Activated CD4-positive, alpha-beta T cell treated with anti-CD3 and anti-CD28 coated beads for 36 hours (primary cell): ENCODE measurements around the gene STAM2. TPM values are rescaled to one million over a fixed set of nuclear protein-coding genes. Genes with fewer than 3 reads are reported as not detected.
A peak's percentile ranks its signal among the peaks of the same experiment; 100 is the strongest.

Source experiments
- ATAC-seq: fragments of 200-7000 bp; cut with Tn5 transposase; one replicate; pipeline ENCODE4 v1.10.0; 2021; ENCODE audit warnings: mild to moderate bottlenecking, moderate library complexity
- CTCF ChIA-PET: fragments of 350-600 bp; sonication (Branson Sonifier 250); formaldehyde crosslinking; loops from one replicate; lab custom pipeline; 2021; ENCODE audit warnings: antibody characterized with exemption; lab: Charles Lee
- POLR2A ChIA-PET: fragments of 350-600 bp; sonication (Branson Sonifier 250); formaldehyde crosslinking; loops from one replicate; lab custom pipeline; 2021; ENCODE audit warnings: antibody characterized with exemption, inconsistent platforms; lab: Charles Lee
- DNase-seq: peaks from one replicate; pipeline ENCODE4 v3.0.0-alpha.2; 2020
- H3K27ac Mint-ChIP-seq: one replicate; pipeline ENCODE4 v1.8.0; 2021; ENCODE audit warnings: mixed read lengths
- H3K27me3 Mint-ChIP-seq: one replicate; pipeline ENCODE4 v1.8.0; 2021; ENCODE audit warnings: mixed read lengths
- H3K36me3 Mint-ChIP-seq: one replicate; pipeline ENCODE4 v1.8.0; 2021; ENCODE audit warnings: low read depth, mixed read lengths
- H3K4me1 Mint-ChIP-seq: one replicate; pipeline ENCODE4 v1.8.0; 2021; ENCODE audit warnings: mixed read lengths
- H3K4me3 Mint-ChIP-seq: one replicate; pipeline ENCODE4 v1.8.0; 2021; ENCODE audit warnings: mild to moderate bottlenecking, moderate library complexity, mixed read lengths
- H3K9me3 Mint-ChIP-seq: one replicate; pipeline ENCODE4 v1.8.0; 2021; ENCODE audit warnings: low read depth, mixed read lengths
- intact Hi-C, 2 experiments: fragments of 100-400 bp; cut with DNase I in 1 of 2; cut with micrococcal nuclease in 1 of 2; formaldehyde crosslinking; loops; one replicate each; pipeline versions ENCODE4 v1.14.2 to v1.15.1; 2022 to 2024; cut with DNase I, micrococcal nuclease
- total RNA-seq, 2 experiments: library from RNA; stranded (reverse); gene quantifications; one replicate each; pipeline ENCODE4 v1.2.3, GENCODE V29; 2021

The STAM2 gene
- total RNA-seq, 2 experiments from 2014 or later: 14.9 to 18.5 TPM

GRCh38 chr2:152103271-152103670 lies 72.3 kb downstream of the STAM2 start:
- intact Hi-C loops: no loop called here
- Mint-ChIP-seq H3K27me3 (peaks cover 26% of the 10 kb centered on the region), H3K36me3 (no peaks in the 10 kb centered on the region), H3K9me3 (no peaks in the 10 kb centered on the region), H3K27ac (no peak overlapping the region), H3K4me1 (peaks cover 7% of the 10 kb centered on the region), H3K4me3 (no peak overlapping the region)
- no peak for DNase-seq
- ATAC-seq: no peak
- ChIA-PET POLR2A (interaction anchor here (0.6 kb wide), 1 partner anchor 71 kb away, joined by 3 read pairs; no protein-coding TSS in a partner anchor), CTCF (no interaction called here)

- ATAC-seq (no peak), DNase-seq (no peak)
- CTCF ChIA-PET: interaction anchor here (0.6 kb wide), 2 partner anchors 62 to 76 kb away, joined by 4 read pairs; no protein-coding TSS in a partner anchor
- POLR2A ChIA-PET: no interaction called here
- Mint-ChIP-seq H3K36me3 (no peaks in the 10 kb centered on the region), H3K4me3 (no peak overlapping the region), H3K4me1 (peaks cover 15% of the 10 kb centered on the region), H3K27ac (no peak overlapping the region), H3K9me3 (no peaks in the 10 kb centered on the region), H3K27me3 (peaks cover 38% of the 10 kb centered on the region)
- intact Hi-C loops: no loop called here
Observed at GRCh38 chr2:152100961-152101360, 74.6 kb downstream of the STAM2 start.

GRCh38 chr2:152099367-152100050 lies 76.1 kb downstream of the STAM2 start:
- ATAC-seq (peak; percentile 55), DNase-seq (peak; percentile 13)
- CTCF ChIA-PET: no interaction called here
- Mint-ChIP-seq H3K4me3 (peak overlapping the region; percentile 69), H3K4me1 (peaks cover 15% of the 10 kb centered on the region), H3K36me3 (no peaks in the 10 kb centered on the region), H3K9me3 (no peaks in the 10 kb centered on the region), H3K27ac (no peak overlapping the region), H3K27me3 (peaks cover 44% of the 10 kb centered on the region)
- intact Hi-C loops: no loop called here
- POLR2A ChIA-PET: no interaction called here

GRCh38 chr2:152098496-152099366 lies 76.8 kb downstream of the STAM2 start, which contains the start of gene CACNB4:
Gene CACNB4, minus strand, starts transcription at chr2:152099044.
- no peak within 1 kb of the TSS for H3K27ac Mint-ChIP-seq
- intact Hi-C loops: no loop called here

GRCh38 chr2:152097801-152098495 lies 77.6 kb downstream of the STAM2 start:
- DNase-seq: peak; percentile 22
- ChIA-PET POLR2A (no interaction called here), CTCF (interaction anchor here (0.6 to 1.2 kb wide), 2 partner anchors 10 to 15 kb away, joined by 3 read pairs; no protein-coding TSS in a partner anchor)

More at GRCh38 chr2:152098496-152099366, 76.8 kb downstream of the STAM2 start, which contains the start of gene CACNB4:
- ChIA-PET CTCF (interaction anchor here (1.2 kb wide), 1 partner anchor 14 kb away, joined by 3 read pairs; no protein-coding TSS in a partner anchor), POLR2A (no interaction called here)
- peaks cover 44% of the 10 kb centered on the region for H3K27me3 Mint-ChIP-seq
- peaks cover 15% of the 10 kb centered on the region for H3K4me1 Mint-ChIP-seq
- H3K9me3 Mint-ChIP-seq: no peaks in the 10 kb centered on the region
- peak; percentile 31 for ATAC-seq
- H3K36me3 Mint-ChIP-seq: no peaks in the 10 kb centered on the region
- H3K4me3 Mint-ChIP-seq: peak within 1 kb of the TSS; percentile 69
- DNase-seq: peak; percentile 20

GRCh38 chr2:152097290-152097800 lies 78.2 kb downstream of the STAM2 start:
- Mint-ChIP-seq H3K4me1 (peaks cover 15% of the 10 kb centered on the region), H3K27ac (no peak overlapping the region), H3K27me3 (peaks cover 42% of the 10 kb centered on the region), H3K9me3 (no peaks in the 10 kb centered on the region), H3K36me3 (no peaks in the 10 kb centered on the region), H3K4me3 (peak overlapping the region; percentile 65)
- intact Hi-C loops: no loop called here
- ATAC-seq: no peak
- POLR2A ChIA-PET: no interaction called here
- CTCF ChIA-PET: interaction anchor here (0.6 to 1.2 kb wide), 2 partner anchors 11 to 15 kb away, joined by 3 read pairs; no protein-coding TSS in a partner anchor
- DNase-seq: no peak

More at GRCh38 chr2:152097801-152098495, 77.6 kb downstream of the STAM2 start:
- Mint-ChIP-seq H3K4me1 (peaks cover 15% of the 10 kb centered on the region), H3K27me3 (peaks cover 44% of the 10 kb centered on the region), H3K27ac (no peak overlapping the region), H3K4me3 (peak overlapping the region; percentile 65), H3K36me3 (no peaks in the 10 kb centered on the region), H3K9me3 (no peaks in the 10 kb centered on the region)
- intact Hi-C loops: no loop called here
- no peak for ATAC-seq

- ChIA-PET POLR2A (interaction anchor here (0.7 kb wide), 1 partner anchor 81 kb away, joined by 4 read pairs; no protein-coding TSS in a partner anchor), CTCF (no interaction called here)
- ATAC-seq (no peak), DNase-seq (no peak)
- H3K36me3 Mint-ChIP-seq: no peaks in the 10 kb centered on the region
- H3K4me1 Mint-ChIP-seq: peaks cover 15% of the 10 kb centered on the region
- H3K27me3 Mint-ChIP-seq: peaks cover 33% of the 10 kb centered on the region
- no peaks in the 10 kb centered on the region for H3K9me3 Mint-ChIP-seq
- no peak overlapping the region for H3K27ac Mint-ChIP-seq
- intact Hi-C loops: no loop called here
- H3K4me3 Mint-ChIP-seq: no peak overlapping the region
Observed at GRCh38 chr2:152095146-152095545, 80.4 kb downstream of the STAM2 start.

- intact Hi-C loops: no loop called here
- POLR2A ChIA-PET: no interaction called here
- DNase-seq: no peak
Observed at GRCh38 chr2:152094014-152094413, 81.5 kb downstream of the STAM2 start.

GRCh38 chr2:152093464-152093863 lies 82.1 kb downstream of the STAM2 start:
- Mint-ChIP-seq H3K36me3 (no peaks in the 10 kb centered on the region), H3K4me3 (no peak overlapping the region), H3K27me3 (peaks cover 23% of the 10 kb centered on the region), H3K27ac (no peak overlapping the region), H3K4me1 (peaks cover 8% of the 10 kb centered on the region), H3K9me3 (no peaks in the 10 kb centered on the region)
- no peak for DNase-seq
- ChIA-PET CTCF (no interaction called here), POLR2A (no interaction called here)
- ATAC-seq: no peak
- intact Hi-C loops: no loop called here

More at GRCh38 chr2:152094014-152094413, 81.5 kb downstream of the STAM2 start:
- peaks cover 23% of the 10 kb centered on the region for H3K27me3 Mint-ChIP-seq
- no peaks in the 10 kb centered on the region for H3K36me3 Mint-ChIP-seq
- no peak overlapping the region for H3K4me3 Mint-ChIP-seq
- CTCF ChIA-PET: no interaction called here
- H3K9me3 Mint-ChIP-seq: no peaks in the 10 kb centered on the region
- H3K27ac Mint-ChIP-seq: no peak overlapping the region
- peaks cover 8% of the 10 kb centered on the region for H3K4me1 Mint-ChIP-seq
- no peak for ATAC-seq

- no peak for ATAC-seq
- H3K36me3 Mint-ChIP-seq: no peaks in the 10 kb centered on the region
- ChIA-PET POLR2A (no interaction called here), CTCF (interaction anchor here (0.9 kb wide), 1 partner anchor 11 kb away, joined by 3 read pairs; no protein-coding TSS in a partner anchor)
- no peak overlapping the region for H3K4me3 Mint-ChIP-seq
- H3K27ac Mint-ChIP-seq: no peak overlapping the region
- intact Hi-C loops: no loop called here
- H3K9me3 Mint-ChIP-seq: no peaks in the 10 kb centered on the region
- peaks cover 14% of the 10 kb centered on the region for H3K27me3 Mint-ChIP-seq
- DNase-seq: no peak
- H3K4me1 Mint-ChIP-seq: no peaks in the 10 kb centered on the region
Observed at GRCh38 chr2:152092095-152092494, 83.5 kb downstream of the STAM2 start.
